GM12878 (cell line): ENCODE data around the gene ACSL3. TPM values are rescaled to one million over a fixed set of nuclear protein-coding genes. Genes with fewer than 3 reads are reported as not detected.

Source experiments
- ATAC-seq: fragments of 200-7000 bp; cut with Tn5 transposase; 3 replicates; pipeline ENCODE4 v1.9.1; 2020; ENCODE audit warnings: mild to moderate bottlenecking, moderate library complexity
- BruUV-seq: library from RNA; stranded (reverse); fragments of 400-500 nt; replicated peaks from 2 replicates; lab custom pipeline; 2021; lab: Mats Ljungman, UMichigan
- CTCF ChIA-PET: fragments of 300-600 bp; sonication (Branson Sonifier 250); formaldehyde crosslinking; extraction: SDS; loops from one replicate; lab custom pipeline; 2021; ENCODE audit warnings: inconsistent platforms; lab: Yijun Ruan, JAX
- POLR2A ChIA-PET: fragments of 350-600 bp; formaldehyde crosslinking; extraction: SDS; loops from one replicate; lab custom pipeline; 2021; ENCODE audit warnings: inconsistent platforms; lab: Charles Lee
- RAD21 ChIA-PET: fragments of 300-600 bp; sonication (Branson Sonifier 250); formaldehyde crosslinking; loops from one replicate; lab custom pipeline; 2023; ENCODE audit warnings: antibody characterized with exemption; ENCODE audit not compliant: unreplicated experiment; lab: Charles Lee
- SMC1A ChIA-PET: fragments of 300-600 bp; sonication (Branson Sonifier 250); formaldehyde crosslinking; loops from one replicate; lab custom pipeline; 2023; ENCODE audit not compliant: unreplicated experiment, uncharacterized antibody; lab: Charles Lee
- DNase-seq: peaks from one replicate; pipeline ENCODE4 v3.0.0-alpha.2; 2011; ENCODE audit warnings: low read depth, low spot score
- FAIRE-seq: peaks from 3 replicates; lab custom pipeline; 2011; peaks lifted over from hg19 to GRCh38; lab: Jason Lieb, UNC
- H2AFZ ChIP-seq: 2 replicates; pipeline ENCODE4 v1.6.0; 2011; ENCODE audit warnings: low read depth, low read length, control low read depth; ENCODE audit not compliant: control insufficient read depth
- H3K27ac ChIP-seq: 2 replicates; pipeline ENCODE4 v1.5.1; 2011; ENCODE audit warnings: control low read depth; ENCODE audit not compliant: control insufficient read depth, insufficient read depth
- H3K27me3 ChIP-seq, 2 experiments: replicated peaks in 1 of 2; 2 replicates each; pipeline versions ENCODE4 v1.6.0 to v1.6.1; 2011; ENCODE audit warnings: low read length in 1 of 2; ENCODE audit not compliant: control insufficient read depth in 2 of 2, insufficient read depth in 2 of 2
- H3K36me3 ChIP-seq, 2 experiments: 2 replicates each; pipeline ENCODE4 v1.5.1; 2011; ENCODE audit warnings: low read length in 1 of 2; ENCODE audit not compliant: control insufficient read depth in 2 of 2, insufficient read depth in 2 of 2
- H3K4me1 ChIP-seq: 2 replicates; pipeline ENCODE4 v1.6.1; 2011; ENCODE audit warnings: mild to moderate bottlenecking, low read length, moderate library complexity, mixed read lengths; ENCODE audit not compliant: control insufficient read depth, insufficient read depth
- H3K4me2 ChIP-seq: 2 replicates; pipeline ENCODE4 v1.6.0; 2011; ENCODE audit warnings: control low read depth; ENCODE audit not compliant: control insufficient read depth, insufficient read depth
- H3K4me3 ChIP-seq: fragments of 200-600 bp; sonication (generic); 2 replicates; pipeline ENCODE4 v1.5.1; 2016
- H3K79me2 ChIP-seq: 2 replicates; pipeline ENCODE4 v1.6.0; 2011; ENCODE audit warnings: low read length; ENCODE audit not compliant: control insufficient read depth, insufficient read depth
- H3K9ac ChIP-seq: 2 replicates; pipeline ENCODE4 v1.8.0; 2011; ENCODE audit warnings: low read length, control low read depth, mixed read lengths; ENCODE audit not compliant: control insufficient read depth, insufficient read depth
- H3K9me3 ChIP-seq: replicated peaks from 3 replicates; pipeline ENCODE4 v1.5.1; 2011; ENCODE audit warnings: mild to moderate bottlenecking, low read length; ENCODE audit not compliant: control insufficient read depth, insufficient read depth
- H4K20me1 ChIP-seq: 2 replicates; pipeline ENCODE4 v1.6.0; 2011; ENCODE audit not compliant: control insufficient read depth, insufficient read depth
- CBFB ChIP-seq: IDR thresholded peaks from 2 replicates; pipeline ENCODE4 v1.6.1; 2016; ENCODE audit warnings: antibody characterized with exemption, low read depth
- ETV6 ChIP-seq, 2 experiments: fragments of 450-650 bp in 1 of 2; IDR thresholded peaks in 1 of 2; conservative IDR thresholded peaks in 1 of 2; 2 replicates each; pipeline ENCODE4 v1.6.1; 2014; ENCODE audit warnings: antibody characterized with exemption in 1 of 2, borderline replicate concordance in 1 of 2, low read depth in 1 of 2, mild to moderate bottlenecking in 1 of 2, moderate library complexity in 1 of 2
- HDAC6 ChIP-seq: fragments of 200-600 bp; sonication (generic); IDR thresholded peaks from one replicate; pipeline ENCODE4 v1.8.0; 2017; ENCODE audit warnings: antibody characterized with exemption; ENCODE audit not compliant: unreplicated experiment
- KDM1A ChIP-seq: fragments of 200-600 bp; sonication (generic); IDR thresholded peaks from 2 replicates; pipeline ENCODE4 v1.6.1; 2016; ENCODE audit warnings: borderline replicate concordance
- NBN ChIP-seq: fragments of 450-650 bp; IDR thresholded peaks from 2 replicates; pipeline ENCODE4 v1.6.1; 2016
- NFYA ChIP-seq: IDR thresholded peaks from 2 replicates; pipeline ENCODE4 v1.6.1; 2011; ENCODE audit warnings: low read depth, mild to moderate bottlenecking, low read length, improper control_type of control experiment, borderline replicate concordance
- NFYB ChIP-seq: IDR thresholded peaks from 2 replicates; pipeline ENCODE4 v1.6.1; 2011; ENCODE audit warnings: low read depth, mild to moderate bottlenecking, low read length, improper control_type of control experiment, moderate library complexity; ENCODE audit not compliant: insufficient read depth
- NR2F1 ChIP-seq: fragments of 450-650 bp; conservative IDR thresholded peaks from 2 replicates; pipeline ENCODE4 v1.6.1; 2017; ENCODE audit warnings: mild to moderate bottlenecking
- PAX8 ChIP-seq: fragments of 450-650 bp; IDR thresholded peaks from 2 replicates; pipeline ENCODE4 v1.6.1; 2017; ENCODE audit warnings: mild to moderate bottlenecking, moderate library complexity
- POLR2AphosphoS2 ChIP-seq: IDR thresholded peaks from 2 replicates; pipeline ENCODE4 v1.6.1; 2011; ENCODE audit warnings: low read depth, mild to moderate bottlenecking, low read length, improper control_type of control experiment, moderate library complexity
- RAD51 ChIP-seq: fragments of 450-650 bp; IDR thresholded peaks from 2 replicates; pipeline ENCODE4 v1.6.1; 2016; ENCODE audit warnings: moderate library complexity, mild to moderate bottlenecking, inconsistent platforms
- RB1 ChIP-seq: fragments of 450-650 bp; formaldehyde crosslinking; IDR thresholded peaks from 2 replicates; pipeline ENCODE4 v1.6.1; 2017; ENCODE audit warnings: mild to moderate bottlenecking, borderline replicate concordance
- RFX5 ChIP-seq: IDR thresholded peaks from 2 replicates; pipeline ENCODE4 v1.6.1; 2011; ENCODE audit warnings: low read depth, low read length, improper control_type of control experiment
- SMAD1 ChIP-seq: fragments of 450-650 bp; IDR thresholded peaks from 2 replicates; pipeline ENCODE4 v1.6.1; 2018; ENCODE audit warnings: mild to moderate bottlenecking, low read depth; ENCODE audit not compliant: partially characterized antibody
- SRF ChIP-seq, 2 experiments: IDR thresholded peaks; 2 replicates each; pipeline ENCODE4 v1.6.1; 2011; ENCODE audit warnings: low read depth in 2 of 2, low read length in 2 of 2, mild to moderate bottlenecking in 1 of 2, moderate library complexity in 1 of 2
- TARDBP ChIP-seq: IDR thresholded peaks from 2 replicates; pipeline ENCODE4 v1.6.1; 2016; ENCODE audit warnings: borderline replicate concordance
- TCF3 ChIP-seq: IDR thresholded peaks from 2 replicates; pipeline ENCODE4 v1.6.1; 2012; ENCODE audit warnings: low read depth, mild to moderate bottlenecking, low read length, borderline replicate concordance; ENCODE audit not compliant: insufficient read depth
- ZBTB33 ChIP-seq: fragments of 450-650 bp; IDR thresholded peaks from 2 replicates; pipeline ENCODE4 v1.6.1; 2017; ENCODE audit warnings: mild to moderate bottlenecking
- ZNF622 ChIP-seq: fragments of 450-650 bp; IDR thresholded peaks from 2 replicates; pipeline ENCODE4 v1.6.1; 2017; ENCODE audit warnings: mild to moderate bottlenecking, inconsistent platforms
- ZZZ3 ChIP-seq: IDR thresholded peaks from 2 replicates; pipeline ENCODE4 v1.6.1; 2011; ENCODE audit warnings: low read depth; ENCODE audit not compliant: control insufficient read depth, insufficient read length
- WGBS: methylation state at CpG from one replicate; pipeline ENCODE4 v1.1.6; 2016; ENCODE audit warnings: low lambda C conversion rate; ENCODE audit not compliant: insufficient replicate concordance, insufficient coverage; ENCODE audit errors: missing lambda C conversion rate; 5-methylcytosine and 5-hydroxymethylcytosine counted together
- in situ Hi-C: fragments of 300-500 bp; cut with MboI; formaldehyde crosslinking; loops from 9 replicates; pipeline ENCODE4 v1.14.3; 2018; ENCODE audit warnings: mixed read lengths
- intact Hi-C: fragments of 100-400 bp; cut with micrococcal nuclease; formaldehyde crosslinking; loops from one replicate; pipeline ENCODE4 v1.14.2; 2022; ENCODE audit not compliant: unreplicated experiment
- polyA plus RNA-seq, 11 experiments: library from polyadenylated mRNA; depleted of rRNA in 4 of 11; unstranded in 6 of 11; stranded (reverse) in 5 of 11; fragments of >200 nt; fragmentation: Nextera tagmentation in 4 of 11; fragmentation: Illumina TruSeq in 1 of 11; extraction: Ambion mirVana in 4 of 11; extraction: Trizol in 1 of 11; gene quantifications; 1 replicate in 1 of 11; 2 replicates in 10 of 11; pipeline versions ENCODE4 v1.2.1 to v1.2.3, GENCODE V29; 2011 to 2016; ENCODE audit warnings: inconsistent platforms in 2 of 11, missing spikeins in 2 of 11, low read depth in 1 of 11
- total RNA-seq, 4 experiments: library from RNA; depleted of rRNA in 3 of 4; stranded (reverse); fragments of >200 nt in 3 of 4; fragmentation: Illumina TruSeq in 1 of 4; extraction: Trizol in 1 of 4; gene quantifications; 2 replicates each; pipeline versions ENCODE4 v1.2.1 to v1.2.3, GENCODE V29; 2013 to 2021

ACSL3 gene
- total and polyA plus RNA-seq, 10 of the 15 experiments (the other 5 are each of a cell fraction or from before 2014, with no cell fraction given) = 15.6 to 83.9 (median 56.7) TPM

- SMC1A ChIA-PET = interaction anchor here (1.1 to 1.6 kb wide), 2 partner anchors 27 to 31 kb away, joined by 4 to 6 read pairs; no protein-coding TSS in a partner anchor
- FAIRE-seq = no peak
- peaks cover 0 to 6% of the 10 kb centered on the region in 2 experiments; a peak in 1 of 4 replicates for H3K36me3 ChIP-seq
- TF ChIP-seq ZBTB33 (no peak), HDAC6 (no peak), TCF3 (no peak), SRF (IDR thresholded peaks at IDR 0.05; ENCODE audit: low read depth in 2 of 2, low read length in 2 of 2) (no peak), POLR2AphosphoS2 (no peak), NBN (no peak), KDM1A (no peak), RFX5 (no peak), ZNF622 (no peak), CBFB (no peak), RB1 (no peak), PAX8 (no peak), NFYB (no peak), NR2F1 (no peak), ETV6 (conservative IDR thresholded peaks at IDR 0.05 in 1 of 2, IDR thresholded peaks at IDR 0.05 in 1 of 2; ENCODE audit: borderline replicate concordance in 1 of 2, low read depth in 1 of 2) (no peak), NFYA (no peak), ZZZ3 (no peak), SMAD1 (no peak), RAD51 (no peak), TARDBP (no peak)
- H3K9me3 ChIP-seq = no peaks in the 10 kb centered on the region
- no peak for ATAC-seq
- RAD21 ChIA-PET = interaction anchor here (0.6 kb wide), 1 partner anchor 66 kb away, joined by 3 read pairs; no protein-coding TSS in a partner anchor
- in situ Hi-C loops (no loop called here), intact Hi-C loops (no loop called here)
- H3K4me3 ChIP-seq = no peak overlapping the region
- no peak overlapping the region for H3K27ac ChIP-seq
- H4K20me1 ChIP-seq = no peaks in the 10 kb centered on the region
- H3K4me2 ChIP-seq = no peak overlapping the region
- POLR2A ChIA-PET = interaction anchor here (0.8 kb wide), 1 partner anchor 12 kb away, joined by 3 read pairs; no protein-coding TSS in a partner anchor
- no peaks in the 10 kb centered on the region for H3K27me3 ChIP-seq
- no TSS peak for BruUV-seq
- H2AFZ ChIP-seq = no peak overlapping the region
- H3K79me2 ChIP-seq = no peaks in the 10 kb centered on the region
- CTCF ChIA-PET = interaction anchor here (0.6 to 1.1 kb wide), 3 partner anchors 10 to 482 kb away, joined by 3 read pairs; no protein-coding TSS in a partner anchor
- no peak overlapping the region for H3K9ac ChIP-seq
- DNase-seq = no peak
- WGBS = 75% methylated on average over 5 of the region's 5 CpGs
- H3K4me1 ChIP-seq = peaks cover 7% of the 10 kb centered on the region; the same call in 1 of the 2 replicates
These were observed 84.3 kb downstream of the ACSL3 start for GRCh38 chr2:222944971-222945740.
